DOHH2 (cell line): ENCODE measurements around the gene HDAC10.

ENCODE experiments used
- H3F3A ChIP-seq: fragments of 200-600 bp; sonication (generic), shearing (Covaris generic); 2 replicates; pipeline ENCODE4 v1.6.0; 2016; ENCODE audit warnings: antibody characterized with exemption, mild to moderate bottlenecking; ENCODE audit not compliant: control insufficient read depth, insufficient read depth
- H3K27ac ChIP-seq: fragments of 200-600 bp; sonication (generic); 2 replicates; pipeline ENCODE4 v1.5.1; 2014; ENCODE audit warnings: low read depth, mild to moderate bottlenecking, low read length, moderate library complexity
- H3K27me3 ChIP-seq: fragments of 200-600 bp; sonication (generic); 2 replicates; pipeline ENCODE4 v1.6.1; 2014; ENCODE audit warnings: mild to moderate bottlenecking, low read length, mixed read lengths; ENCODE audit not compliant: control insufficient read depth
- H3K36me3 ChIP-seq: fragments of 200-600 bp; sonication (generic); 2 replicates; pipeline ENCODE4 v1.6.1; 2014; ENCODE audit warnings: mild to moderate bottlenecking, low read length, moderate library complexity, mixed read lengths; ENCODE audit not compliant: control insufficient read depth
- H3K4me1 ChIP-seq: fragments of 200-600 bp; sonication (generic); 2 replicates; pipeline ENCODE4 v1.6.1; 2014; ENCODE audit warnings: mild to moderate bottlenecking, low read length, mixed read lengths; ENCODE audit not compliant: control insufficient read depth
- H3K4me2 ChIP-seq: fragments of 200-600 bp; sonication (generic); 2 replicates; pipeline ENCODE4 v1.6.0; 2014; ENCODE audit warnings: mild to moderate bottlenecking, low read length, moderate library complexity
- H3K4me3 ChIP-seq: fragments of 200-600 bp; sonication (generic); 2 replicates; pipeline ENCODE4 v1.5.1; 2014; ENCODE audit warnings: mild to moderate bottlenecking, low read length, mixed read lengths
- H3K79me2 ChIP-seq: fragments of 200-600 bp; sonication (generic); 2 replicates; pipeline ENCODE4 v1.6.1; 2014; ENCODE audit warnings: mild to moderate bottlenecking, low read length, mixed read lengths; ENCODE audit not compliant: control insufficient read depth
- H3K9me2 ChIP-seq: fragments of 200-600 bp; sonication (generic); replicated peaks from 2 replicates; pipeline ENCODE4 v1.6.1; 2014; ENCODE audit warnings: mild to moderate bottlenecking, low read length, mixed read lengths; ENCODE audit not compliant: control insufficient read depth
- H3K9me3 ChIP-seq: fragments of 200-600 bp; sonication (generic); 2 replicates; pipeline ENCODE4 v1.6.1; 2014; ENCODE audit warnings: antibody characterized with exemption, low read length, mixed read lengths; ENCODE audit not compliant: control insufficient read depth, insufficient read depth
- H4K20me1 ChIP-seq: fragments of 200-600 bp; sonication (generic); 2 replicates; pipeline ENCODE4 v1.6.0; 2014; ENCODE audit warnings: low read depth, mild to moderate bottlenecking, antibody characterized with exemption, low read length, moderate library complexity; ENCODE audit not compliant: control insufficient read depth, insufficient read depth
- CTCF ChIP-seq: fragments of 200-600 bp; sonication (generic); IDR thresholded peaks from one replicate; pipeline ENCODE4 v1.5.1; 2014; ENCODE audit warnings: antibody characterized with exemption, mild to moderate bottlenecking, low read depth, low read length; ENCODE audit not compliant: poor library complexity, severe bottlenecking
- EZH2phosphoT487 ChIP-seq: fragments of 200-600 bp; sonication (generic); IDR thresholded peaks from 2 replicates; pipeline ENCODE4 v1.6.1; 2017; ENCODE audit warnings: borderline replicate concordance, mild to moderate bottlenecking, antibody characterized with exemption, low read length, moderate library complexity, mixed read lengths

The HDAC10 gene

GRCh38 chr22:50296658-50297490 is 45.8 kb upstream of the HDAC10 start:
- Histone ChIP-seq H3K27ac (peak overlapping the region; percentile 75), H3K4me3 (peak overlapping the region; percentile 62), H3K9me2 (no peaks in the 10 kb centered on the region), H3K9me3 (no peaks in the 10 kb centered on the region), H3K4me2 (peak overlapping the region; percentile 99), H3F3A (peaks cover 13% of the 10 kb centered on the region), H3K79me2 (peaks cover 98% of the 10 kb centered on the region), H3K36me3 (peaks cover 24% of the 10 kb centered on the region), H3K4me1 (peaks cover 99% of the 10 kb centered on the region), H3K27me3 (no peaks in the 10 kb centered on the region), H4K20me1 (peaks cover 11% of the 10 kb centered on the region; the same call in 1 of the 2 replicates)
- TF ChIP-seq EZH2phosphoT487 (no peak), CTCF (no peak)

- Histone ChIP-seq H3K27ac (peak overlapping the region; percentile 70), H3K4me2 (peak overlapping the region; percentile 81), H3K36me3 (peaks cover 41% of the 10 kb centered on the region), H3K79me2 (peaks cover 96% of the 10 kb centered on the region), H3K27me3 (no peaks in the 10 kb centered on the region), H3K9me2 (no peaks in the 10 kb centered on the region), H3K4me1 (peaks cover 79% of the 10 kb centered on the region), H3F3A (peaks cover 13% of the 10 kb centered on the region), H3K9me3 (no peaks in the 10 kb centered on the region), H4K20me1 (peaks cover 14% of the 10 kb centered on the region), H3K4me3 (peak overlapping the region; percentile 62)
- TF ChIP-seq EZH2phosphoT487 (no peak), CTCF (no peak)
Measured at GRCh38 chr22:50294319-50294656, 43.2 kb upstream of the HDAC10 start.

DNA sequence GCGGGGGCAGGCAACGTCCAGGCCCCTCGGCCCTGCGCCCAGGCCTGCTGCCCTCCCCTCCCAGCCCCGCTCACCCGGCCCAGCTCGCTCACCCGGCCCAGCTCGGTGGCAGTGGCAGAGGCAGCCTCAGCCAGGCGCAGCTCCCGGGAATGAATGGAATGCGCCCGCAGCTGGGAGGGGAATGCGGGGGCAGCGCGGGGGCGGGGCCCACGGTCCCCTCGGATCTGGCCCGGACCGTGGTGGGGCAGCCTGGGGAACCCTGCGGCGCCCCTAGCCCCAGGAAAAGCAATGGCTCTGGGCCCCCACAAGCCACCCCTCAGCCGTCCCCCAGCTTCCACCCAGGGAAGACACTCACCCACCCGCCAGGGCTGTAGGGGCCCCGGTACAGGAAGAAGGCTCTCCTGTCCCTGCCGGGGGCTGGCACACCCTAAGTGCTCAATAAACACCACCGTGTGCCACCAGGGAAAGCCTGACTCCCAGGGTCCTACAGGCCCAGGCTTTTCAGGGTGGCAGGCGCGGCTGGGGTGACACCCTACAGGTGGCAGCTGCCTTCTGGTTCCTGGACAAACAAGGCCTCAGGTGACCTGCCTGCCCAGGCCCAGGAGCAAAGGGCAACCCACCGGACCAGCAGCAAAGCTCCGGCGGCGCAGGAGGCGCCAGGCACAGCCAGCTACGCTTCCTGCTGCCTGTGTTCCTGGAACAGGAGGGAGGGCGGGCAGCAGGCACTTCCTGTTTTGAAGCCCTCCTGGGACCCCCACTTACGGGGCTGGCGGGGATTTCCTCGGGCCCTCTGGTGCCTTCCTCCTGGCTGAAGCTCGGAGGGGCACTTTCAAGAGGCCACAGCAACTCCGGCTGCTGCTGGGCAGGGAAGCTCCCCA is 42.6 kb upstream of the HDAC10 start:
- H3K4me2 ChIP-seq, result peak overlapping the region; percentile 81
- H3K4me1 ChIP-seq, result peaks cover 74% of the 10 kb centered on the region
- H3K4me3 ChIP-seq, result peak overlapping the region; percentile 62
- peaks cover 47% of the 10 kb centered on the region for H3K36me3 ChIP-seq
- H3K27ac ChIP-seq, result peak overlapping the region; percentile 70
- H3K9me2 ChIP-seq, result no peaks in the 10 kb centered on the region
- H4K20me1 ChIP-seq, result peaks cover 14% of the 10 kb centered on the region
- H3K79me2 ChIP-seq, result peaks cover 95% of the 10 kb centered on the region
- H3K27me3 ChIP-seq, result no peaks in the 10 kb centered on the region
- TF ChIP-seq CTCF (no peak), EZH2phosphoT487 (no peak)
- H3K9me3 ChIP-seq, result no peaks in the 10 kb centered on the region
- peaks cover 13% of the 10 kb centered on the region for H3F3A ChIP-seq
